ENCODE data around the gene ZEB2.

ZEB2 gene

DNA sequence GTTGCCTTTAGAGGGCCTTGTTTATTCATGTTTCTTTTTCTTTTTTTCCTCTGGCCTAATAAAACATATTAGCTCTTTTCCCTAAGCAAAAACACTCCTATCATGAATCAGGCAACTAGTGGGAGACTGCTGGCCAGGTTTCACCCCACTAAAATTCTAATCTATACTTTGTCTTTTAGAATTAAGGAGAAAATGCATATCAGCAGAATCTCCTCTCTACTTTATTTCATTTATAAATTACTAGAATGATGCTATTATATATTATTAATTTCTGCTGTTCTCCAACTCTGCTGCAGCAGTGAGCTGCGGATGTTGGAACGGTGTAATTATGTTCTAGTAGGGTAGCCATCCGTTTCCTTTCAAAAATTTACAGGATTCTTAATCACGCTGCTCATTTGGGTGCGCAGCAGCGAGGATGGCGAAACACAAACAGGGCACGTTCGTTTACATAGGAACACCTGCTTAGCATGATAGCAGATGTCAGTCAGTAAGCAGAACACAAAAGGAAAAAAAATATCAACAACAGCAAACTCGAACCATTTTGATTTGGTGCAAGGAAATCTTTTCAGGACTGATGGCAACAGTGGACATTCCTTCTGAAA is 30.5 kb downstream of the ZEB2 start:
- H3K36me3 ChIP-seq (ENCODE audit: insufficient read depth, low read length), result no peaks in the 10 kb centered on the region
- no peak overlapping the region for H3K27ac ChIP-seq (ENCODE audit: low read length)
- ATAC-seq (ENCODE audit: insufficient read depth, low read depth) (no peak), DNase-seq (no peak)
- H3K9ac ChIP-seq (ENCODE audit: low read depth, low read length), result no peak overlapping the region
- no peak overlapping the region for H3K4me3 ChIP-seq (ENCODE audit: low read depth in 1 of 2, low read length in 2 of 2)
- no peaks in the 10 kb centered on the region for H3K27me3 ChIP-seq (ENCODE audit: insufficient read depth, low read length, poor library complexity)
- no peak for TF ChIP-seq EZH2 (IDR thresholded peaks at IDR 0.05; ENCODE audit: borderline replicate concordance, low read depth, low read length, severe bottlenecking)
- TF ChIP-seq, protein P1, sequence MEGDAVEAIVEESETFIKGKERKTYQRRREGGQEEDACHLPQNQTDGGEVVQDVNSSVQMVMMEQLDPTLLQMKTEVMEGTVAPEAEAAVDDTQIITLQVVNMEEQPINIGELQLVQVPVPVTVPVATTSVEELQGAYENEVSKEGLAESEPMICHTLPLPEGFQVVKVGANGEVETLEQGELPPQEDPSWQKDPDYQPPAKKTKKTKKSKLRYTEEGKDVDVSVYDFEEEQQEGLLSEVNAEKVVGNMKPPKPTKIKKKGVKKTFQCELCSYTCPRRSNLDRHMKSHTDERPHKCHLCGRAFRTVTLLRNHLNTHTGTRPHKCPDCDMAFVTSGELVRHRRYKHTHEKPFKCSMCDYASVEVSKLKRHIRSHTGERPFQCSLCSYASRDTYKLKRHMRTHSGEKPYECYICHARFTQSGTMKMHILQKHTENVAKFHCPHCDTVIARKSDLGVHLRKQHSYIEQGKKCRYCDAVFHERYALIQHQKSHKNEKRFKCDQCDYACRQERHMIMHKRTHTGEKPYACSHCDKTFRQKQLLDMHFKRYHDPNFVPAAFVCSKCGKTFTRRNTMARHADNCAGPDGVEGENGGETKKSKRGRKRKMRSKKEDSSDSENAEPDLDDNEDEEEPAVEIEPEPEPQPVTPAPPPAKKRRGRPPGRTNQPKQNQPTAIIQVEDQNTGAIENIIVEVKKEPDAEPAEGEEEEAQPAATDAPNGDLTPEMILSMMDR (IDR thresholded peaks at IDR 0.05; ENCODE audit: borderline replicate concordance, extremely low read depth, low read length, poor library complexity, severe bottlenecking), result no peak
- no peaks in the 10 kb centered on the region for H3K9me3 ChIP-seq (ENCODE audit: insufficient read depth, low read length, severe bottlenecking)
- no peak overlapping the region for H2AFZ ChIP-seq (ENCODE audit: low read depth, low read length)
- no peaks in the 10 kb centered on the region for H3K4me1 ChIP-seq (ENCODE audit: insufficient read depth, low read length)
- peaks cover 2% of the 10 kb centered on the region; the same call in 1 of the 2 replicates for H3K79me2 ChIP-seq (ENCODE audit: insufficient read depth, low read length)
- H4K20me1 ChIP-seq (ENCODE audit: insufficient read depth, low read length), result 0 out of 2 replicates have a peak, but pooled peaks cover 3% of the 10 kb centered on the region
- H3K4me2 ChIP-seq (ENCODE audit: insufficient read depth, low read length), result no peak overlapping the region

DNA sequence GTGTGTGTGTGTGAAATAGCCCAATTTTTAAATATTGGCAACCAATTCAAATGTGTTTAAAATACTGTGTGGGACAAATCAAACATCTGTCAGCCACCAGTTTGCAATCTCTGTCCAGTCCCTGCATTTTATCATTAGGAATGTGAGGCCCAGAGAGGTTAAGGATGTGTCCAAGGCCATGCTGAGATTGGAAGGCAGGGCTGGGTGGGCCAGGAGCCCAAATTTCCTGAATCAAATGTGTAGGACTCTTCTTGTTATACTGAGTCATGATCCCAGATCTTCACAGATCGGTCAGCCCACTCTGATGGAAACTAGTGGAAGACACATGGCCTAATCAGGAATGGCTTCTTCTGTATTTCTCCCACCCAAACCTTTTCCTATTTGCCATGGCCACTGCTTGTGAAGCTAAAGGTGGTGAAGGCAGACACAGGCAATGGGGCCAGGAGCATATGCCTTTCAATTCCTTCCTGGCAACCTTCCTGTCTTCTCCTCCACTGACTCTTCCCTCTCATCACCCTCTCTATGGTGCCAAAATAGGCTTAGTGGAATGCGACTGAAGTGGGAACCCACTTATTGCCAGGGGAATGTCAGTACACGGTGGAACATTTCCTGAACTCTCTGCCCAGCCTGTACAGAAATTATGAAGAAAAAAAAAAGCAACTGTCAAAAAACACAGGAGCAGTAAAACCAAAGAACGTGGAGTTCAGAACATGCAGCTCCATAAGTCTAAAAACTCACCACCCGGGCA is 35.5 kb downstream of the ZEB2 start:
- TF ChIP-seq EZH2 (IDR thresholded peaks at IDR 0.05; ENCODE audit: borderline replicate concordance, low read depth, low read length, severe bottlenecking), result no peak
- TF ChIP-seq, protein P1 (IDR thresholded peaks at IDR 0.05; ENCODE audit: borderline replicate concordance, extremely low read depth, low read length, poor library complexity, severe bottlenecking), result no peak
- H3K27me3 ChIP-seq (ENCODE audit: insufficient read depth, low read length, poor library complexity), result no peaks in the 10 kb centered on the region
- peaks cover 5% of the 10 kb centered on the region; the same call in 1 of the 2 replicates for H3K79me2 ChIP-seq (ENCODE audit: insufficient read depth, low read length)
- no peak overlapping the region for H3K27ac ChIP-seq (ENCODE audit: low read length)
- DNase-seq (no peak), ATAC-seq (ENCODE audit: insufficient read depth, low read depth) (no peak)
- H3K4me3 ChIP-seq (ENCODE audit: low read depth in 1 of 2, low read length in 2 of 2), result no peak overlapping the region
- no peak overlapping the region for H3K9ac ChIP-seq (ENCODE audit: low read depth, low read length)
- no peak overlapping the region for H3K4me2 ChIP-seq (ENCODE audit: insufficient read depth, low read length)
- H3K4me1 ChIP-seq (ENCODE audit: insufficient read depth, low read length), result no peaks in the 10 kb centered on the region
- no peaks in the 10 kb centered on the region for H3K36me3 ChIP-seq (ENCODE audit: insufficient read depth, low read length)
- no peak overlapping the region for H2AFZ ChIP-seq (ENCODE audit: low read depth, low read length)
- no peaks in the 10 kb centered on the region for H4K20me1 ChIP-seq (ENCODE audit: insufficient read depth, low read length)
- no peaks in the 10 kb centered on the region for H3K9me3 ChIP-seq (ENCODE audit: insufficient read depth, low read length, severe bottlenecking)

DNA sequence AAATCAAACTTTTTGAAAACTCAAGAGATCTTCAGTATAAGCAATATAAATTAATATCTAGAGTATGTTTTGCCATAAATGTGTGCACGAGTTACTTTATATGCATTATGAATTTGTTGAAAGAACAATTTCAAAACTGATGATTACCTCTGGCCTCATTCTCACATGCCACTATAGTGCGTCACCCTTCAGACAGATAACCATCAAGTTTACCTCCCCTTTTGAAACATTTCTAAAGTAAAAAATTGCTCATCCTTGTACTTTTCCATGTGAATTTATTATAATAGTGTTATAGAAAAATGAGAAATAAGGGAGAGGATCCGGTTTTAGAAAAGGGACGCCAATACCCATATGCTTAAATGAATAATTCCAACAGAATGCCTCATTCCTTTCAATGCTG is 38.3 kb downstream of the ZEB2 start:
- Histone ChIP-seq H3K36me3 (ENCODE audit: insufficient read depth, low read length) (no peaks in the 10 kb centered on the region), H3K27ac (ENCODE audit: low read length) (no peak overlapping the region), H4K20me1 (ENCODE audit: insufficient read depth, low read length) (no peaks in the 10 kb centered on the region), H3K79me2 (ENCODE audit: insufficient read depth, low read length) (peaks cover 5% of the 10 kb centered on the region; the same call in 1 of the 2 replicates), H3K4me1 (ENCODE audit: insufficient read depth, low read length) (no peaks in the 10 kb centered on the region), H2AFZ (ENCODE audit: low read depth, low read length) (no peak overlapping the region), H3K9me3 (ENCODE audit: insufficient read depth, low read length, severe bottlenecking) (no peaks in the 10 kb centered on the region), H3K4me2 (ENCODE audit: insufficient read depth, low read length) (no peak overlapping the region), H3K4me3 (ENCODE audit: low read depth in 1 of 2, low read length in 2 of 2) (no peak overlapping the region), H3K9ac (ENCODE audit: low read depth, low read length) (no peak overlapping the region), H3K27me3 (ENCODE audit: insufficient read depth, low read length, poor library complexity) (no peaks in the 10 kb centered on the region)
- ATAC-seq (ENCODE audit: insufficient read depth, low read depth) (no peak), DNase-seq (no peak)
- TF ChIP-seq EZH2 (IDR thresholded peaks at IDR 0.05; ENCODE audit: borderline replicate concordance, low read depth, low read length, severe bottlenecking), result no peak
- TF ChIP-seq, protein P1 (IDR thresholded peaks at IDR 0.05; ENCODE audit: borderline replicate concordance, extremely low read depth, low read length, poor library complexity, severe bottlenecking), result no peak
